K562 (cell line): ENCODE results near the gene ZFX. TPM values are rescaled to one million over a fixed set of nuclear protein-coding genes. Genes with fewer than 3 reads are reported as not detected.

Experiments
- ATAC-seq: fragments of 200-7000 bp; cut with Tn5 transposase; 3 replicates; pipeline ENCODE4 v1.9.1; 2020; ENCODE audit warnings: moderate library complexity
- BruUV-seq: library from RNA; stranded (reverse); fragments of 400-500 nt; replicated peaks from 2 replicates; lab custom pipeline; 2021; lab: Mats Ljungman, UMichigan
- CTCF ChIA-PET: fragments of 300-600 bp; formaldehyde crosslinking; extraction: SDS; loops from one replicate; lab custom pipeline; 2021; ENCODE audit warnings: low intra/inter-chr PET ratio; lab: Yijun Ruan, JAX
- POLR2A ChIA-PET: fragments of 300-600, 350-650 bp; sonication (Branson Sonifier 250); formaldehyde crosslinking; extraction: SDS; loops from one replicate; lab custom pipeline; 2021; ENCODE audit warnings: antibody characterized with exemption, inconsistent platforms; lab: Yijun Ruan, JAX
- DNase-seq, 4 experiments: peaks; one replicate each; pipeline versions ENCODE4 v3.0.0 to v3.0.0-alpha.2; 2011 to 2018; ENCODE audit warnings: low spot score in 3 of 4, mixed read lengths in 3 of 4; ENCODE audit errors: extremely low read depth in 1 of 4
- FAIRE-seq: peaks from 2 replicates; lab custom pipeline; 2011; peaks lifted over from hg19 to GRCh38; lab: Jason Lieb, UNC
- H2AFZ ChIP-seq: 2 replicates; pipeline ENCODE4 v1.6.0; 2011; ENCODE audit warnings: low read depth, low read length, control low read depth, inconsistent platforms
- H3K27ac ChIP-seq: fragments of 200-600 bp; 3 replicates; pipeline ENCODE4 v1.8.0; 2011; ENCODE audit warnings: low read depth, mild to moderate bottlenecking, control low read depth, inconsistent platforms, low read length, moderate library complexity, mixed read lengths; ENCODE audit errors: extremely low read depth
- H3K27me3 ChIP-seq, 2 experiments: fragments of 300-600 bp in 1 of 2; 2 replicates in 1 of 2; 3 replicates in 1 of 2; pipeline versions ENCODE4 v1.6.0 to v1.8.0; 2011; ENCODE audit warnings: inconsistent platforms in 2 of 2, low read length in 2 of 2, mild to moderate bottlenecking in 1 of 2, mixed read lengths in 1 of 2, moderate library complexity in 1 of 2; ENCODE audit not compliant: control insufficient read depth in 2 of 2, insufficient read depth in 2 of 2
- H3K36me3 ChIP-seq: fragments of 300-600 bp; 3 replicates; pipeline ENCODE4 v1.8.0; 2011; ENCODE audit warnings: mild to moderate bottlenecking, low read length, inconsistent platforms; ENCODE audit not compliant: control insufficient read depth, insufficient read depth
- H3K4me1 ChIP-seq, 2 experiments: fragments of 200-600 bp in 1 of 2; replicated peaks in 1 of 2; 2 replicates in 1 of 2; 3 replicates in 1 of 2; pipeline versions ENCODE4 v1.5.1 to v1.8.0; 2011; ENCODE audit warnings: inconsistent platforms in 2 of 2, low read length in 2 of 2, mild to moderate bottlenecking in 1 of 2, mixed read lengths in 1 of 2, moderate library complexity in 1 of 2; ENCODE audit not compliant: control insufficient read depth in 2 of 2, insufficient read depth in 2 of 2
- H3K4me2 ChIP-seq: 2 replicates; pipeline ENCODE4 v1.6.1; 2011; ENCODE audit warnings: low read length, control low read depth, inconsistent platforms, mixed read lengths; ENCODE audit not compliant: insufficient read depth
- H3K4me3 ChIP-seq: fragments of 200-600 bp; sonication (generic), shearing (Covaris generic); 2 replicates; pipeline ENCODE4 v1.5.1; 2016; ENCODE audit warnings: control low read depth, inconsistent platforms
- H3K79me2 ChIP-seq: fragments of 200-600 bp; 3 replicates; pipeline ENCODE4 v1.8.0; 2011; ENCODE audit warnings: low read length, inconsistent platforms; ENCODE audit not compliant: control insufficient read depth, insufficient read depth
- H3K9ac ChIP-seq, 2 experiments: 2 replicates each; pipeline versions ENCODE4 v1.6.0 to v1.6.1; 2011; ENCODE audit warnings: low read depth in 2 of 2, low read length in 2 of 2, control low read depth in 1 of 2, inconsistent platforms in 1 of 2, mild to moderate bottlenecking in 1 of 2, mixed read lengths in 1 of 2; ENCODE audit not compliant: insufficient read depth in 1 of 2
- H3K9me1 ChIP-seq: one replicate; pipeline ENCODE4 v1.6.0; 2011; ENCODE audit warnings: inconsistent platforms, mild to moderate bottlenecking, low read length, moderate library complexity; ENCODE audit not compliant: control insufficient read depth, insufficient read depth
- H3K9me3 ChIP-seq: replicated peaks from 2 replicates; pipeline ENCODE4 v1.5.1; 2011; ENCODE audit warnings: low read depth, low read length, inconsistent platforms; ENCODE audit not compliant: control insufficient read depth, insufficient read depth
- H4K20me1 ChIP-seq: replicated peaks from 2 replicates; pipeline ENCODE4 v1.6.1; 2011; ENCODE audit warnings: low read length, inconsistent platforms, mixed read lengths; ENCODE audit not compliant: control insufficient read depth, insufficient read depth
- DACH1 ChIP-seq: fragments of 450-650 bp; IDR thresholded peaks from 2 replicates; pipeline ENCODE4 v1.6.1; 2018; ENCODE audit not compliant: partially characterized antibody
- EP300 ChIP-seq: IDR thresholded peaks from 2 replicates; pipeline ENCODE4 v1.6.1; 2012; ENCODE audit warnings: low read length, improper control_type of control experiment
- ERF ChIP-seq: fragments of 450-650 bp; formaldehyde crosslinking; IDR thresholded peaks from 2 replicates; pipeline ENCODE4 v1.4.0; 2020; ENCODE audit warnings: mild to moderate bottlenecking, mixed read lengths
- NFIC ChIP-seq: fragments of 450-650 bp; IDR thresholded peaks from 2 replicates; pipeline ENCODE4 v1.6.1; 2017; ENCODE audit warnings: mild to moderate bottlenecking, inconsistent platforms
- NFIX ChIP-seq: fragments of 250-450 bp; sonication (Bioruptor Pico); IDR thresholded peaks from 2 replicates; pipeline ENCODE4 v1.4.0; 2020; ENCODE audit warnings: low read depth, mild to moderate bottlenecking, moderate library complexity
- SMARCE1 ChIP-seq: fragments of 450-650 bp; IDR thresholded peaks from 2 replicates; pipeline ENCODE4 v1.7.1; 2016; ENCODE audit warnings: mild to moderate bottlenecking
- ZBTB12 ChIP-seq: fragments of 250-450 bp; sonication (Bioruptor Pico); IDR thresholded peaks from 2 replicates; pipeline ENCODE4 v1.4.0; 2020
- WGBS: fragments of 100-300 bp; shearing (Covaris generic); methylation state at CpG from one replicate; pipeline ENCODE4 v1.1.6; 2016; ENCODE audit warnings: low coverage, mixed read lengths; ENCODE audit not compliant: insufficient coverage; ENCODE audit errors: missing lambda C conversion rate; 5-methylcytosine and 5-hydroxymethylcytosine counted together
- in situ Hi-C: fragments of 300-500 bp; cut with MboI; formaldehyde crosslinking; loops from 4 replicates; pipeline ENCODE4 v1.15.0; 2018; ENCODE audit warnings: inconsistent platforms, mixed read lengths
- intact Hi-C: fragments of 100-400 bp; cut with micrococcal nuclease; formaldehyde crosslinking; loops from 2 replicates; pipeline ENCODE4 v1.14.2; 2022
- polyA plus RNA-seq, 8 experiments: library from polyadenylated mRNA; depleted of rRNA in 4 of 8; stranded (reverse) in 5 of 8; unstranded in 3 of 8; fragments of >200 nt; fragmentation: Nextera tagmentation in 2 of 8; fragmentation: Illumina TruSeq in 1 of 8; extraction: Ambion mirVana in 2 of 8; extraction: Trizol in 1 of 8; gene quantifications; 2 replicates each; pipeline versions ENCODE4 v1.2.1 to v1.2.3, GENCODE V29; 2011 to 2014; ENCODE audit warnings: inconsistent platforms in 1 of 8, missing spikeins in 1 of 8
- total RNA-seq, 7 experiments: library from RNA; depleted of rRNA in 6 of 7; stranded (reverse); fragments of >200 nt in 6 of 7; fragmentation: Illumina TruSeq in 2 of 7; extraction: Trizol in 2 of 7; gene quantifications; 2 replicates each; pipeline versions ENCODE4 v1.2.1 to v1.2.3, GENCODE V29; 2011 to 2021; ENCODE audit warnings: low replicate concordance in 1 of 7

ZFX gene
- total and polyA plus RNA-seq, 9 of the 15 experiments (the other 6 are each of a cell fraction or from before 2014, with no cell fraction given) = 5.3 to 25.2 (median 11.4) TPM

- Histone ChIP-seq H2AFZ (no peak overlapping the region), H3K9me3 (no peaks in the 10 kb centered on the region), H3K36me3 (peaks cover 41% of the 10 kb centered on the region; the same call in 1 of the 3 replicates), H3K9ac (no peak overlapping the region), H4K20me1 (peaks cover 14% of the 10 kb centered on the region; the same call in 1 of the 2 replicates), H3K4me1 (peaks cover 12 to 25% of the 10 kb centered on the region in 2 experiments), H3K27me3 (no peaks in the 10 kb centered on the region), H3K79me2 (peaks cover 87% of the 10 kb centered on the region), H3K4me2 (no peak overlapping the region), H3K9me1 (peaks cover 3% of the 10 kb centered on the region), H3K4me3 (no peak overlapping the region), H3K27ac (no peak overlapping the region)
- WGBS = 75% methylated on average over 2 of the region's 2 CpGs
- BruUV-seq = no TSS peak
- TF ChIP-seq NFIC (peak; percentile 77), EP300 (no peak), DACH1 (peak; percentile 40)
- ChIA-PET POLR2A (no interaction called here), CTCF (no interaction called here)
- in situ Hi-C loops = no loop called here
- ATAC-seq = no peak
- no peak for FAIRE-seq
- DNase-seq = peak in 1 of 4 experiments; percentile 23
- intact Hi-C loops = no loop called here
These were observed 4.3 kb downstream of the ZFX start for GRCh38 chrX:24153796-24154189.

- H4K20me1 ChIP-seq = peaks cover 14% of the 10 kb centered on the region; the same call in 1 of the 2 replicates
- H3K9me1 ChIP-seq = peaks cover 3% of the 10 kb centered on the region
- WGBS = 92% methylated on average over 2 of the region's 8 CpGs
- H3K9ac ChIP-seq = no peak overlapping the region
- H3K27me3 ChIP-seq = no peaks in the 10 kb centered on the region
- POLR2A ChIA-PET = no interaction called here
- ATAC-seq (no peak), DNase-seq (no peak), FAIRE-seq (no peak)
- BruUV-seq = no TSS peak
- intact Hi-C loops = no loop called here
- no peak overlapping the region for H2AFZ ChIP-seq
- peaks cover 7 to 25% of the 10 kb centered on the region in 2 experiments for H3K4me1 ChIP-seq
- in situ Hi-C loops = no loop called here
- no peak overlapping the region for H3K4me2 ChIP-seq
- H3K9me3 ChIP-seq = no peaks in the 10 kb centered on the region
- H3K4me3 ChIP-seq = no peak overlapping the region
- CTCF ChIA-PET = no interaction called here
- H3K36me3 ChIP-seq = peaks cover 43% of the 10 kb centered on the region; the same call in 1 of the 3 replicates
- H3K79me2 ChIP-seq = peaks cover 92% of the 10 kb centered on the region
- H3K27ac ChIP-seq = no peak overlapping the region
- TF ChIP-seq NFIX (CRISPR knock-in tag) (no peak), ERF (no peak), SMARCE1 (no peak), ZBTB12 (CRISPR knock-in tag) (no peak)
These were observed 5.0 kb downstream of the ZFX start for GRCh38 chrX:24154490-24155034.
